ENCODE results near the gene TMEM190.

TMEM190 gene

GRCh38 chr19:55346725-55347441 lies 29.7 kb upstream of the TMEM190 start:
- no peak overlapping the region for H3K4me3 ChIP-seq (ENCODE audit: severe bottlenecking)
- H3K4me1 ChIP-seq (ENCODE audit: insufficient read depth, poor library complexity, severe bottlenecking): peaks cover 27% of the 10 kb centered on the region
- TF ChIP-seq CTCF (IDR thresholded peaks at IDR 0.05; ENCODE audit: poor library complexity, severe bottlenecking): no peak
- ATAC-seq (ENCODE audit: low read depth) (no peak), DNase-seq (ENCODE audit: low spot score) (no peak)
- H3K27ac ChIP-seq (ENCODE audit: poor library complexity, severe bottlenecking): no peak overlapping the region
- peaks cover 11% of the 10 kb centered on the region; the same call in 1 of the 2 replicates for H3K36me3 ChIP-seq (ENCODE audit: low read depth)
- no peaks in the 10 kb centered on the region for H3K27me3 ChIP-seq (ENCODE audit: insufficient read depth, poor library complexity, severe bottlenecking)
- no peaks in the 10 kb centered on the region for H3K9me3 ChIP-seq (ENCODE audit: severe bottlenecking)

DNA sequence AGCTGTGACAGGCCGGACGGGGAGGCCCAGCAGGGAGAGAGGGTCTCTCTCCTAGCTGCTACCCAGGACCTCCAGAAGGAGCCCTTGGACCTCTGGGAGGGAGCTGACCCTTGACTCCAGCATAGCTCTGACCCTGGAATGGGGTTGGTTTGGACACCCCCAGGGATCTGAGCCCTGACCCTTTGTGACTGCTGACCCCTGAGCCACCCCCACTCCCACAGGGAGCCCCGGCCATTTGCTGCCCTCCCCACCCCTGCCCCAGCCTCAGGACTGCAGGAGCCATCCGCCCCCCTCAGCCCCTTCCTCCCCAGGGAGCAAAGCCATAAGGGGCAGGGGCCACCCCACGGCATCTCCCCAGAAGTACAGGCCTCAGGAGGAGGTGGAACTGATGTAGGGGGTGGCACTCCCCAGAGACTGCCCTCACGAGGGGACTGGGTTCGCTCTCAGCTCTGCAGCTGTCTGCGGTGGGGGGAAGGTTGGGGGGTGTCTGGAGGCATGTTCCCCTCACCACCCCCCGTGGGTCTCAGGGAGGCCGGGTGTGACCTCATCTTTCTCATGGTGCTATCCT lies 29.1 kb upstream of the TMEM190 start:
- no peaks in the 10 kb centered on the region for H3K9me3 ChIP-seq (ENCODE audit: severe bottlenecking)
- H3K36me3 ChIP-seq (ENCODE audit: low read depth): peaks cover 10% of the 10 kb centered on the region; the same call in 1 of the 2 replicates
- H3K4me3 ChIP-seq (ENCODE audit: severe bottlenecking): no peak overlapping the region
- no peaks in the 10 kb centered on the region for H3K27me3 ChIP-seq (ENCODE audit: insufficient read depth, poor library complexity, severe bottlenecking)
- peaks cover 33% of the 10 kb centered on the region for H3K4me1 ChIP-seq (ENCODE audit: insufficient read depth, poor library complexity, severe bottlenecking)
- H3K27ac ChIP-seq (ENCODE audit: poor library complexity, severe bottlenecking): no peak overlapping the region
- no peak for ATAC-seq (ENCODE audit: low read depth)
- TF ChIP-seq CTCF (IDR thresholded peaks at IDR 0.05; ENCODE audit: poor library complexity, severe bottlenecking): no peak
- DNase-seq (ENCODE audit: low spot score): no peak

GRCh38 chr19:55348317-55349034 lies 28.1 kb upstream of the TMEM190 start:
- no peak overlapping the region for H3K27ac ChIP-seq (ENCODE audit: poor library complexity, severe bottlenecking)
- ATAC-seq (ENCODE audit: low read depth): no peak
- no peak overlapping the region for H3K4me3 ChIP-seq (ENCODE audit: severe bottlenecking)

GRCh38 chr19:55350620-55351315 lies 25.9 kb upstream of the TMEM190 start:
- H3K27ac ChIP-seq (ENCODE audit: poor library complexity, severe bottlenecking): no peak overlapping the region
- no peaks in the 10 kb centered on the region for H3K9me3 ChIP-seq (ENCODE audit: severe bottlenecking)
- no peak for DNase-seq (ENCODE audit: low spot score)
- no peaks in the 10 kb centered on the region for H3K36me3 ChIP-seq (ENCODE audit: low read depth)
- TF ChIP-seq CTCF (IDR thresholded peaks at IDR 0.05; ENCODE audit: poor library complexity, severe bottlenecking): no peak
- peaks cover 16% of the 10 kb centered on the region for H3K4me1 ChIP-seq (ENCODE audit: insufficient read depth, poor library complexity, severe bottlenecking)
- ATAC-seq (ENCODE audit: low read depth): no peak
- H3K27me3 ChIP-seq (ENCODE audit: insufficient read depth, poor library complexity, severe bottlenecking): no peaks in the 10 kb centered on the region
- H3K4me3 ChIP-seq (ENCODE audit: severe bottlenecking): no peak overlapping the region

More at GRCh38 chr19:55348317-55349034, 28.1 kb upstream of the TMEM190 start:
- no peak for TF ChIP-seq CTCF (IDR thresholded peaks at IDR 0.05; ENCODE audit: poor library complexity, severe bottlenecking)
- Histone ChIP-seq H3K4me1 (ENCODE audit: insufficient read depth, poor library complexity, severe bottlenecking) (peaks cover 36% of the 10 kb centered on the region), H3K27me3 (ENCODE audit: insufficient read depth, poor library complexity, severe bottlenecking) (no peaks in the 10 kb centered on the region), H3K36me3 (ENCODE audit: low read depth) (peaks cover 4% of the 10 kb centered on the region; the same call in 1 of the 2 replicates), H3K9me3 (ENCODE audit: severe bottlenecking) (no peaks in the 10 kb centered on the region)
- no peak for DNase-seq (ENCODE audit: low spot score)
